Measurements from ENCODE around the gene LAMA2. TPM values are rescaled to one million over a fixed set of nuclear protein-coding genes. Genes with fewer than 3 reads are reported as not detected.

Gene LAMA2
- total RNA-seq, 1 donor from 2014 or later = 185 TPM

DNA sequence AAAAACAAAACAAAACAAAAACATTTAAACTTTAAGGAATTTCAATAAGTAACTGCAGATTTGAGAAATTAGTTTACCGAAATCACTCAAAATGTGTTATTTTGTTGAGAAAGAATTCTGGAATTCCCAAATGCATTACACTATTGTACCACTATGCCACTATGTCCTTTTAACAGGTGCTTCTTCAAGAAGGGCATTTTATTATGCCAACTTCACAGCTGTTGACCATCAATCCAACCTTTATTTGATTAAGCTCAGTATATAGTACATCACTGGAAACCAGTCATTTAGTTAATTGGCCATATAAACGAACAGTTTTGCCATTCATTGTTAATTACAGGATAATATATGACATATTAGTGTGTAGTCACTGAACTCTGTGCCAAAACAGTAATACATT is 605.4 kb downstream of the LAMA2 start:
- intact Hi-C loops (cut with micrococcal nuclease) = no loop called here

DNA sequence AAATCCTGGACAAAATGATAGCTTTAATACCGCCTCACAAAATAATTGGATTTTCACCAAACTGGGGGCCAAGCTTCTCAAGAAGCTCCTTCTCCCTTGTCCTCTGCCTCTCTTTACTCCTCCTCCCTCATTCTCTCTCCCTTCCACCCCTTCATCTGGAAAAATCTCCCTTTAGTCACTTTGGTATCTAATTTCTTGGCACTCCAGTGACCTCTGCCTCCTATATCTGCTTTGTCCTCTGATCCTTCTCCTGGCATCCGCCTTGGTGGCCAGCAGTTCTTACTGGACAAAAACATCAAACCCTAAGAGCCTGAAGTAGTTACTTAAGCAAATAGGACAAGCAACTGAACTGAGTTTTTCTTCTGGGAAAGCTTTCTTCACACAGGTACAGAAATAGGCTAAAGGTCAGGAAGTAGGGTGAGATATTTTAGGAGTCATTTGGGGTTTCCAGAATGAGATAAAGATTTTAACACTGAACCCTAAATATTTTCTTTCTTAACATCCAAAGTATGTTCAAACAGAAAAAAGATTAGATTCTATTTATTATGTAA is 606.4 kb downstream of the LAMA2 start:
- no peak for TF ChIP-seq CTCF (IDR thresholded peaks at IDR 0.05; ENCODE audit: borderline replicate concordance)
- Histone ChIP-seq H3K4me3 (no peak overlapping the region), H3K27ac (replicated peaks) (peak overlapping the region; percentile 88), H3K9me3 (replicated peaks) (no peaks in the 10 kb centered on the region), H3K27me3 (ENCODE audit: low read depth) (no peaks in the 10 kb centered on the region), H3K36me3 (peaks cover 55% of the 10 kb centered on the region), H3K4me1 (peaks cover 58% of the 10 kb centered on the region)
- intact Hi-C loops (cut with micrococcal nuclease) = no loop called here
- DNase-seq = no peak

More for the DNA sequence above, 605.4 kb downstream of the LAMA2 start:
- DNase-seq = no peak
- Histone ChIP-seq H3K4me3 (no peak overlapping the region), H3K27ac (replicated peaks) (no peak overlapping the region), H3K27me3 (ENCODE audit: low read depth) (no peaks in the 10 kb centered on the region), H3K36me3 (peaks cover 56% of the 10 kb centered on the region), H3K9me3 (replicated peaks) (no peaks in the 10 kb centered on the region), H3K4me1 (peaks cover 49% of the 10 kb centered on the region)
- TF ChIP-seq CTCF (IDR thresholded peaks at IDR 0.05; ENCODE audit: borderline replicate concordance) = no peak

DNA sequence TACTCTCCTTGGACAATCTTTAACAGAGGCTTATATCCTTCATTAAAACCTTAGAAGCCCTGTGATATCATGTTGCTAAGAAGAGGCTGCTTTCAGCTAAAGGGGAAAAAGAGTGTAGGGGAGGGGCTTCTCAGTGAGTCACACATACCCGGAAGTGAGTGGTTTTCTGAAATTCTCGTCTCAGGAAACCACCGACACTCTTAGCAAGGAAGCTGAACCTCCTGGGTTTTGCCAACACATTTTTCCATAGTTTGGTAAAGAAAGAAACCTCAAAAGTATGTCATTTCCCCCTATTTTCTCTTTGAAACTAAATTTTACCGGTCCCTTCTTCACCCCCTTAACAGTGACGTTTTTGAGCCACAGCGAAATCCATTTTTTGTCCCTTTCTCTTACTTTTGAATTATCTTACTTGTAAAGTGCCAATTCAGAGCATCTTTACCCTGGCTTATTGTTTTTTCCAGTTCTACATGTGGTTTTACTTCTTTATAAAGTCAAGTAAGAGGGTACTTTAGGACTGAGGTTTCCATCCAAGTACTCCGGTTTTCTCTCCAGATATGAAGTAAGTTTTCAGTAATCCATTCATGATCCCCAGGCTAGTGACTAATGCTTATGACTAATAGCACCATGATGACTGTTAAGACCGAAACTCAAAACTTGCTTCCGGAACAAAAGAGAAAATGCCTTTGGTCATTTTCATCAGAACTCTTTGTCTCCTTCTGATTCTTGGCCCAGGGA is 607.8 kb downstream of the LAMA2 start:
- H3K4me3 ChIP-seq = peak overlapping the region; percentile 47
- H3K27me3 ChIP-seq (ENCODE audit: low read depth) = no peaks in the 10 kb centered on the region
- H3K36me3 ChIP-seq = peaks cover 65% of the 10 kb centered on the region
- intact Hi-C loops (cut with micrococcal nuclease) = no loop called here
- peaks cover 58% of the 10 kb centered on the region for H3K4me1 ChIP-seq
- TF ChIP-seq CTCF (IDR thresholded peaks at IDR 0.05; ENCODE audit: borderline replicate concordance) = no peak
- no peak for DNase-seq
- no peaks in the 10 kb centered on the region for H3K9me3 ChIP-seq (replicated peaks)
- peak overlapping the region; percentile 88 for H3K27ac ChIP-seq (replicated peaks)

GRCh38 chr6:129491436-129491835 is 608.5 kb downstream of the LAMA2 start:
- H3K27ac ChIP-seq (replicated peaks) = peak overlapping the region; percentile 88
- intact Hi-C loops (cut with micrococcal nuclease) = no loop called here
- H3K27me3 ChIP-seq (ENCODE audit: low read depth) = no peaks in the 10 kb centered on the region
- DNase-seq = no peak
- H3K36me3 ChIP-seq = peaks cover 65% of the 10 kb centered on the region
- peaks cover 58% of the 10 kb centered on the region for H3K4me1 ChIP-seq
- no peaks in the 10 kb centered on the region for H3K9me3 ChIP-seq (replicated peaks)
- no peak for TF ChIP-seq CTCF (IDR thresholded peaks at IDR 0.05; ENCODE audit: borderline replicate concordance)
- H3K4me3 ChIP-seq = no peak overlapping the region

- H3K36me3 ChIP-seq = peaks cover 62% of the 10 kb centered on the region
Measured at GRCh38 chr6:129492260-129492659, 609.3 kb downstream of the LAMA2 start.

More at GRCh38 chr6:129492260-129492659, 609.3 kb downstream of the LAMA2 start:
- intact Hi-C loops (cut with micrococcal nuclease) = no loop called here
- no peaks in the 10 kb centered on the region for H3K27me3 ChIP-seq (ENCODE audit: low read depth)
- peaks cover 61% of the 10 kb centered on the region for H3K4me1 ChIP-seq
- H3K4me3 ChIP-seq = no peak overlapping the region
- DNase-seq = no peak
- TF ChIP-seq CTCF (IDR thresholded peaks at IDR 0.05; ENCODE audit: borderline replicate concordance) = no peak
- peak overlapping the region; percentile 47 for H3K27ac ChIP-seq (replicated peaks)
- no peaks in the 10 kb centered on the region for H3K9me3 ChIP-seq (replicated peaks)
